A549 treated with GW870086 at 1 μM for 4 hours (cell line): ENCODE measurements around the gene MTPN. TPM values are rescaled to one million over a fixed set of nuclear protein-coding genes. Genes with fewer than 3 reads are reported as not detected.

Experiments used
- total RNA-seq: library from RNA; stranded (reverse); fragments of 200-300 nt; extraction: Qiagen RNA extraction; gene quantifications from 5 replicates; pipeline ENCODE4 v1.2.3, GENCODE V29; 2022; ENCODE audit warnings: low read depth

MTPN gene
- total RNA-seq, result 80.0 to 125 TPM (median 111 TPM) in 5 replicates

GRCh38 chr7:135977007-135977741 lies at the start of gene MTPN:
Gene MTPN, minus strand, starts transcription at chr7:135977359. Its CDS starts 259 bp downstream, at chr7:135977100.

Other genes with a start within 250 kb of the MTPN start
- not detected in 5 replicates for gene SLC13A4, start 249.2 kb downstream of the MTPN start, total RNA-seq
- 0.12 TPM in 1 of 5 replicates, not detected in the others for gene FAM180A, start 228.5 kb downstream of the MTPN start, total RNA-seq